HepG2 (cell line): ENCODE measurements around the gene SCGB1C1. TPM values are rescaled to one million over a fixed set of nuclear protein-coding genes. Genes with fewer than 3 reads are reported as not detected.

Experiments
- CBX2 ChIP-seq, 2 experiments: fragments of 200-600 bp in 1 of 2; sonication (generic); formaldehyde crosslinking in 1 of 2; IDR thresholded peaks; 2 replicates each; pipeline versions ENCODE4 v1.7.0 to v1.8.1; 2018 to 2022; ENCODE audit warnings: low read depth in 2 of 2, low read length in 1 of 2, mild to moderate bottlenecking in 1 of 2, missing genetic modification reagents in 1 of 2
- DBP ChIP-seq: sonication (generic); formaldehyde crosslinking; IDR thresholded peaks from 2 replicates; pipeline ENCODE4 v1.4.0; 2020; ENCODE audit warnings: missing genetic modification reagents; ENCODE audit errors: not compliant biosample characterization
- ERF ChIP-seq: IDR thresholded peaks from 2 replicates; pipeline ENCODE4 v1.6.1; 2018; ENCODE audit warnings: missing biosample characterization, missing genetic modification reagents
- RNF219 ChIP-seq: sonication (generic); formaldehyde crosslinking; IDR thresholded peaks from 2 replicates; pipeline ENCODE4 v1.5.0; 2020; ENCODE audit warnings: mild to moderate bottlenecking, missing genetic modification reagents
- SATB2 ChIP-seq: sonication (generic); formaldehyde crosslinking; IDR thresholded peaks from 2 replicates; pipeline ENCODE4 v1.5.0; 2020; ENCODE audit warnings: missing genetic modification reagents
- ZNF496 ChIP-seq: sonication (generic); formaldehyde crosslinking; IDR thresholded peaks from 2 replicates; pipeline ENCODE4 v1.8.1; 2023; ENCODE audit warnings: mild to moderate bottlenecking, moderate library complexity, missing genetic modification reagents; ENCODE audit not compliant: insufficient replicate concordance
- ZNF557 ChIP-seq: sonication (generic); formaldehyde crosslinking; IDR thresholded peaks from 2 replicates; pipeline ENCODE4 v1.4.0; 2020; ENCODE audit warnings: missing genetic modification reagents
- ZNF597 ChIP-seq: sonication (generic); formaldehyde crosslinking; IDR thresholded peaks from 2 replicates; pipeline ENCODE4 v1.5.0; 2020; ENCODE audit warnings: missing genetic modification reagents
- ZNF691 ChIP-seq: sonication (generic); formaldehyde crosslinking; IDR thresholded peaks from 2 replicates; pipeline ENCODE4 v1.4.0; 2020; ENCODE audit warnings: missing genetic modification reagents, low read depth, mild to moderate bottlenecking, borderline replicate concordance
- ZSCAN12 ChIP-seq: sonication (generic); formaldehyde crosslinking; IDR thresholded peaks from 2 replicates; pipeline ENCODE4 v1.9.0; 2021; ENCODE audit warnings: mild to moderate bottlenecking, missing genetic modification reagents
- polyA plus RNA-seq, 8 experiments: library from polyadenylated mRNA; depleted of rRNA in 3 of 8; stranded (reverse) in 7 of 8; unstranded in 1 of 8; fragments of >200 nt; fragmentation: Illumina TruSeq in 4 of 8; extraction: Trizol in 4 of 8; gene quantifications; 2 replicates each; pipeline versions ENCODE4 v1.2.1 to v1.2.3, GENCODE V29; 2011 to 2016; ENCODE audit warnings: low read depth in 4 of 8, missing spikeins in 1 of 8, mixed read lengths in 1 of 8; ENCODE audit not compliant: insufficient read depth in 1 of 8
- total RNA-seq, 5 experiments: library from RNA; depleted of rRNA; stranded (reverse); fragments of >200 nt; fragmentation: Illumina TruSeq; extraction: Trizol; gene quantifications; 2 replicates each; pipeline ENCODE4 v1.2.3, GENCODE V29; 2016; ENCODE audit warnings: low read depth in 1 of 5
- TF ChIP-seq, protein P1 (sequence below): sonication (generic); formaldehyde crosslinking; IDR thresholded peaks from 2 replicates; pipeline ENCODE4 v1.4.0; 2020; ENCODE audit warnings: mild to moderate bottlenecking, missing genetic modification reagents
- TF ChIP-seq, protein P2 (sequence below): sonication (generic); formaldehyde crosslinking; IDR thresholded peaks from 2 replicates; pipeline ENCODE4 v1.4.0; 2020; ENCODE audit warnings: mild to moderate bottlenecking, missing genetic modification reagents, borderline replicate concordance
- TF ChIP-seq, protein P3 (sequence below): sonication (generic); formaldehyde crosslinking; IDR thresholded peaks from 2 replicates; pipeline ENCODE4 v1.5.0; 2020; ENCODE audit warnings: mild to moderate bottlenecking, missing genetic modification reagents, borderline replicate concordance

The SCGB1C1 gene
- total and polyA plus RNA-seq, 2 of the 13 experiments (the other 11 are each of a cell fraction or from before 2014, with no cell fraction given), result not detected

GRCh38 chr11:236774-237767 is 44.2 kb downstream of the SCGB1C1 start, which contains the start of gene PSMD13 (continued):
- TF ChIP-seq, protein P1, sequence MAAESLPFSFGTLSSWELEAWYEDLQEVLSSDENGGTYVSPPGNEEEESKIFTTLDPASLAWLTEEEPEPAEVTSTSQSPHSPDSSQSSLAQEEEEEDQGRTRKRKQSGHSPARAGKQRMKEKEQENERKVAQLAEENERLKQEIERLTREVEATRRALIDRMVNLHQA (CRISPR knock-in tag), result no peak
- TF ChIP-seq ZNF496 (no peak), CBX2 (IDR thresholded peaks at IDR 0.05; ENCODE audit: low read depth, low read length) (no peak), CBX2 (CRISPR knock-in tag; IDR thresholded peaks at IDR 0.05; ENCODE audit: low read depth) (no peak), ZNF691 (peak; percentile 34; the same call in 1 of the 2 replicates), ERF (CRISPR knock-in tag) (peak; percentile 79; the same call in 1 of the 2 replicates), ZNF557 (CRISPR knock-in tag) (no peak), SATB2 (CRISPR knock-in tag) (no peak), DBP (CRISPR knock-in tag) (no peak), ZNF597 (CRISPR knock-in tag) (peak; percentile 15; the same call in 1 of the 2 replicates), ZSCAN12 (CRISPR knock-in tag) (no peak), RNF219 (no peak)
- TF ChIP-seq, protein P2, sequence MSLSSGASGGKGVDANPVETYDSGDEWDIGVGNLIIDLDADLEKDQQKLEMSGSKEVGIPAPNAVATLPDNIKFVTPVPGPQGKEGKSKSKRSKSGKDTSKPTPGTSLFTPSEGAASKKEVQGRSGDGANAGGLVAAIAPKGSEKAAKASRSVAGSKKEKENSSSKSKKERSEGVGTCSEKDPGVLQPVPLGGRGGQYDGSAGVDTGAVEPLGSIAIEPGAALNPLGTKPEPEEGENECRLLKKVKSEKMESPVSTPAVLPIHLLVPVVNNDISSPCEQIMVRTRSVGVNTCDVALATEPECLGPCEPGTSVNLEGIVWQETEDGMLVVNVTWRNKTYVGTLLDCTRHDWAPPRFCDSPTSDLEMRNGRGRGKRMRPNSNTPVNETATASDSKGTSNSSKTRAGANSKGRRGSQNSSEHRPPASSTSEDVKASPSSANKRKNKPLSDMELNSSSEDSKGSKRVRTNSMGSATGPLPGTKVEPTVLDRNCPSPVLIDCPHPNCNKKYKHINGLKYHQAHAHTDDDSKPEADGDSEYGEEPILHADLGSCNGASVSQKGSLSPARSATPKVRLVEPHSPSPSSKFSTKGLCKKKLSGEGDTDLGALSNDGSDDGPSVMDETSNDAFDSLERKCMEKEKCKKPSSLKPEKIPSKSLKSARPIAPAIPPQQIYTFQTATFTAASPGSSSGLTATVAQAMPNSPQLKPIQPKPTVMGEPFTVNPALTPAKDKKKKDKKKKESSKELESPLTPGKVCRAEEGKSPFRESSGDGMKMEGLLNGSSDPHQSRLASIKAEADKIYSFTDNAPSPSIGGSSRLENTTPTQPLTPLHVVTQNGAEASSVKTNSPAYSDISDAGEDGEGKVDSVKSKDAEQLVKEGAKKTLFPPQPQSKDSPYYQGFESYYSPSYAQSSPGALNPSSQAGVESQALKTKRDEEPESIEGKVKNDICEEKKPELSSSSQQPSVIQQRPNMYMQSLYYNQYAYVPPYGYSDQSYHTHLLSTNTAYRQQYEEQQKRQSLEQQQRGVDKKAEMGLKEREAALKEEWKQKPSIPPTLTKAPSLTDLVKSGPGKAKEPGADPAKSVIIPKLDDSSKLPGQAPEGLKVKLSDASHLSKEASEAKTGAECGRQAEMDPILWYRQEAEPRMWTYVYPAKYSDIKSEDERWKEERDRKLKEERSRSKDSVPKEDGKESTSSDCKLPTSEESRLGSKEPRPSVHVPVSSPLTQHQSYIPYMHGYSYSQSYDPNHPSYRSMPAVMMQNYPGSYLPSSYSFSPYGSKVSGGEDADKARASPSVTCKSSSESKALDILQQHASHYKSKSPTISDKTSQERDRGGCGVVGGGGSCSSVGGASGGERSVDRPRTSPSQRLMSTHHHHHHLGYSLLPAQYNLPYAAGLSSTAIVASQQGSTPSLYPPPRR (CRISPR knock-in tag), result no peak; the same call in 1 of the 2 replicates
- TF ChIP-seq, protein P3, sequence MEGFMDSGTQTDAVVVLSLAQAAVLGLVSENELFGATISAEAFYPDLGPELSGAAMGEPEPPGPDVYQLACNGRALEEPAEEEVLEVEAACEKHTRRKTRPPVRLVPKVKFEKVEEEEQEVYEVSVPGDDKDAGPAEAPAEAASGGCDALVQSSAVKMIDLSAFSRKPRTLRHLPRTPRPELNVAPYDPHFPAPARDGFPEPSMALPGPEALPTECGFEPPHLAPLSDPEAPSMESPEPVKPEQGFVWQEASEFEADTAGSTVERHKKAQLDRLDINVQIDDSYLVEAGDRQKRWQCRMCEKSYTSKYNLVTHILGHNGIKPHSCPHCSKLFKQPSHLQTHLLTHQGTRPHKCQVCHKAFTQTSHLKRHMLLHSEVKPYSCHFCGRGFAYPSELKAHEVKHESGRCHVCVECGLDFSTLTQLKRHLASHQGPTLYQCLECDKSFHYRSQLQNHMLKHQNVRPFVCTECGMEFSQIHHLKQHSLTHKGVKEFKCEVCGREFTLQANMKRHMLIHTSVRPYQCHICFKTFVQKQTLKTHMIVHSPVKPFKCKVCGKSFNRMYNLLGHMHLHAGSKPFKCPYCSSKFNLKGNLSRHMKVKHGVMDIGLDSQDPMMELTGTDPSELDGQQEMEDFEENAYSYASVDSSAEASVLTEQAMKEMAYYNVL (CRISPR knock-in tag), result no peak
